ENCODE measurements around the gene LDHD.
A peak's percentile ranks its signal among the peaks of the same experiment; 100 is the strongest.

Gene LDHD

GRCh38 chr16:75114946-75115825 is 1.4 kb downstream of the LDHD start:
- DNase-seq (ENCODE audit: low read depth in 2 of 2, low spot score in 1 of 2), result no peak

DNA sequence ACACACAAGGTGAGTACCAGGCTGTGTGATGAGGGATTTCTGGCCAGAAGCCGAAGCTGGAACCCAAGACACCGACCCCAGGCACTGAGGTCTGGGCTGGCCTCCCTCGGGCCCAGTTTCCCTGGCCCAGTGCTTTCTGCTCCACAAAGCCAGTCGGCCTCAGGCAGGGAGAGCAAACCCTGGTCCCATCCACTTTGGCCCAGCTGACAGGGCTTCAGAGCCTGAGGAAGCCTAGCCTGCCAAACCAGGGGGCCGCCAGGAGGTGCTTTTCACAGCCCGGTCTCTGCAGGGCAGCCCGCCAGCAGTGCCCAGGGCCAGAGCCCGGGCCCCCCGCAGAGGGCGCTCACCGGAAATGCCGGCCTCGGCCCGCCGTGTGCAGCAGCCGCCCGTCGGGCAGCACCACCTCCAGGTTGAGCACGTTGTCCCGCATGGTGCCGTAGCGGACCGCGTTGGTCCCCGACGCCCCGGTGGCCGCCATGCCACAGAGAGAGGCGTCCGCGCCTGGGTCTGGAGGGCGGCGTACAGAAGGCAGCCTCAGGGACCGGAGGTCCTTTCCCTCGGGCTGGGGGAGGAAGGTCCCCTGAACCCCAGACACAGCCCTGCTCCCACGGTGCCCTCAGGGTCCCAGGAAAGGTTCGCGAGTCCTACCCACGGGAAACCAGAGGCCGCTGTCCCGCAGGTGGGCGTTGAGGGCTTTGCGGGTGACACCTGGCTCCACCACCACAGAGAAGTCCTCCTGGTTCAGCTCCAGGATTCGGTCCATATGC is 2.2 kb downstream of the LDHD start:
- no peak for DNase-seq (ENCODE audit: low read depth in 2 of 2, low spot score in 1 of 2)

DNA sequence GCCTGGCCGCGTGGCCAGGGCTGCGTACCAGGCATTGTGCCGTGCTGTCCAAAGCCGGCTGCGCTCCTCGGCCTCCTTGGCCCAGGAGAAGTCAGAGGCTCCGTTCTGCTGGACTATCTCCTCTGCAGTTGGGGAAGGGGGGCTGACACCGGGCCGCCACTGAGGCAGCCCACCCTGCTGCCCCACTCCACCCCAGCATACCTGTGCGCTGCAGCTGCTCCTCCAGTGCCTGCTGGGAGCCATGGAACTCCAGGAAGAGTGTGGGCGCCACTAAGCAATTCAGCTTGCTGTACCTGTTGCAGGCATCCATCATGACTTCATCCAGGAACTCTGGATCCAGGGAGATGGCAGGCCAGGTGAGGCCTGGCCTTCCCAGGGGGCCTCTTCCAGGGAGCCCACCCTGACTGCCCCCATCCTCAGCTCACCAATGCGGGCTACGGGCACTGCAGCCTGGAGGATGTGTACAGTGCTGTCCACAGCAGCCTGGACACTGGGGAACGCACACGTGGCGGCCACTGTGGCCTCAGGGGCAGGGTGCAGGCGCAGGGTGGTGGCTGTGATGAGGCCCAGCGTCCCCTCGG is 2.9 kb downstream of the LDHD start:
- no peak for DNase-seq (ENCODE audit: low read depth in 2 of 2, low spot score in 1 of 2)

GRCh38 chr16:75112734-75113491 is 3.7 kb downstream of the LDHD start:
- no peak for DNase-seq (ENCODE audit: low read depth in 2 of 2, low spot score in 1 of 2)

DNA sequence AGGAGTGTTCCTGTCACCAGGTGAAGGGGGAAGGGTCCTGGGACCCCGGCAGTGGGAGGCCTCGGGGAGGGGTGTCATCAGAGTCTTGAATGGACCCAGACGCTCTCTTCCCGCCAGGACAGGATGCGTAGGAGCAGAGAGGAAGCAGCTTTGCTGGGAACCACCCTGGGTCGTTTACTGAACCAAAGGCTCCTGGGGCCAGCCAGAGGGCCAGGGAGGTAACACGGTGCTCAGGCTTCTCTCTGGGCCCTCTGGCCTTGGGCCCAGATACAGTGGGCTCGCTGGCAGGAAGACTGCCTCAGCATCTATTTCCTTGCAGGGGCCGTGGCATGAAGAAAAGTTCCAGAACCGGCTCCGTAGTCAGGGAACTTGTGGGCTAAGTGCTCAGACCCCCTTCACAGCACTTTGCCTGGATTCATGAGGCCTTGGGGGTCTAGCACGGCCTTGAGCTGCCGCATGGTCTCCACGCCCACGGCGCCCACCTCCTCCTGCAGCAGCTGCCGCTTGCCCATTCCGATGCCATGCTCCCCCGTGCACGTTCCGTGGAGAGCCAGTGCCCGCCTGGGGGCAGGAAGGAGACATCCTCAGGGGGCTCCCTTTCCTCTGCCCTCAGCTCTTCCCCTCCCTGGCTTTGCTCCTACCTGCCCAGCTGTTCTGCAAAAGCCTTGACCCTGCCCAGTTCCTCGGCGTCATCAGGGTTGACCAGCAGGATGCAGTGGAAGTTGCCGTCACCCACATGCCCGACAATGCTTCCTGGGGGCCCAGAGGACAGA is 4.4 kb downstream of the LDHD start:
- DNase-seq (ENCODE audit: low read depth in 2 of 2, low spot score in 1 of 2), result no peak

DNA sequence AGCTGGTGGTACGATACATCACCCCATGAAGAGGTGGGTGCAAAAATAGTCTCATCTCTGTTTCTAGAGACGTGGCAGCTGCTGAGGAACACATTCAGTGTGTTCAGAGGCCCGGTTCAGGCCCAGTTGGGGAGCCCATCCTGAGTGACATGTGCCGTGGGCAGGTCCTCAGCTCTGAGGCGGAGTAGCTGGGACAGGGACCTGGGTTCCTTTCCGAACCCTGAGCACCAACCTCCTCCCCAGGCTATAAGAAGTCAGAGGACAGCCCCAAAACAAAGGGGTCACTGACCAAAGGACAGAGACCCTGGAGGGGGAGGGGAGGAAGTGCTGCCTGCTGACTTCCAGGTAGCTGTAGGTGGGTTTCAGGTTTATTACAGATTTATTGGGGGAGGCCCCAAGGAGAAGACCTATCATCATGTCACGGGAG is 5.1 kb downstream of the LDHD start:
- no peak for DNase-seq (ENCODE audit: low read depth in 2 of 2, low spot score in 1 of 2)

GRCh38 chr16:75110637-75111513 is 5.7 kb downstream of the LDHD start:
- peak; percentile 45 to 63 for DNase-seq (ENCODE audit: low read depth in 2 of 2, low spot score in 1 of 2)

- no peak for DNase-seq (ENCODE audit: low read depth in 2 of 2, low spot score in 1 of 2)
Observed at GRCh38 chr16:75109732-75110243, 6.8 kb downstream of the LDHD start.

DNA sequence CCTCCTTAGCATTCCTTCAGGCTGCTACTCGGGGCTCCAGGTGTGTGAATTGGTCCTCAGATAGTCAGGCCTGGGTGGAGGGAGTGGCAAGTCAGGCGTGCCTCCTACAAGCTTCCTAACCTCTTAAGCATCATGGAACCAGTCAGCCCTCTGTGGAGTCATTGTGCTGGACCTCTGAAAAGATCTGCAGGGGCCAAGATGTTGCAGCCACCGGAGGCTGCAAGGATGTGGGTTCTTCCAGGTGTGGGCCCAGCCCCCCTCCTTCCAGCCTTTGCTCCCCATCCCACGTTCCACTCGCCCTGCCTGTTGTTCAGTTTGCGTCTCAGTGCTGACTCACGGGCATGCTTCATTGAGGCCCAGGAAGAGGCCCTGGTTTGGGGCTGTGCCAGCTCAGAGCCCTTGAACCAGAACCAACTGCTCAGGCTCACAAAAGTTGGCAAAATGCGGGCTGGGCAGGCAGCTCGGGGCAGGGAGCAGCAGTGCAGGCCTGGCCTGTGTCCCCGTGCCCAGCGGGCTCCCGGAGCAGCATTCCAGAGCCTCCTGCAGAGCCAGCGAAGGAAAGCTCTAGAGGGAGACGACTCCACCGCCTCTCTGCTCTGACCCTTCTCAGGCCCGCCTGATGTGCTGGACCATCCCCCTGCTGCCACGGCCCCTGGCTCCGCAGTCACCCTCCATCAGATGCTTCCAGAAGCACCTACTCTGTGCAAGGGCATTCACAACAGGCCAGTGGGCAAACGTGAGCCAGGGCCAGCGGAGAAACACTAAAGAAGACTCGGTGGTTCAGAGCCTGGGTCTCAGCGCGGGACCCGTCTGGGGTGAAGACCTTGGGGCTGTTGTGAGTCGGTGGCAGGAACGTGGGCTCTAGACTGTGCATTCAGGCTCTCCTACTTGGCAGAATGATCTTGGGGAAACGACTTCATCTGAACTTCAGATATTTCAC is 7.5 kb downstream of the LDHD start:
- peak in 1 of 2 donors; percentile 49 for DNase-seq (ENCODE audit: low read depth in 2 of 2, low spot score in 1 of 2)

GRCh38 chr16:75107505-75107904 is 9.1 kb downstream of the LDHD start:
- DNase-seq (ENCODE audit: low read depth in 2 of 2, low spot score in 1 of 2), result no peak

DNA sequence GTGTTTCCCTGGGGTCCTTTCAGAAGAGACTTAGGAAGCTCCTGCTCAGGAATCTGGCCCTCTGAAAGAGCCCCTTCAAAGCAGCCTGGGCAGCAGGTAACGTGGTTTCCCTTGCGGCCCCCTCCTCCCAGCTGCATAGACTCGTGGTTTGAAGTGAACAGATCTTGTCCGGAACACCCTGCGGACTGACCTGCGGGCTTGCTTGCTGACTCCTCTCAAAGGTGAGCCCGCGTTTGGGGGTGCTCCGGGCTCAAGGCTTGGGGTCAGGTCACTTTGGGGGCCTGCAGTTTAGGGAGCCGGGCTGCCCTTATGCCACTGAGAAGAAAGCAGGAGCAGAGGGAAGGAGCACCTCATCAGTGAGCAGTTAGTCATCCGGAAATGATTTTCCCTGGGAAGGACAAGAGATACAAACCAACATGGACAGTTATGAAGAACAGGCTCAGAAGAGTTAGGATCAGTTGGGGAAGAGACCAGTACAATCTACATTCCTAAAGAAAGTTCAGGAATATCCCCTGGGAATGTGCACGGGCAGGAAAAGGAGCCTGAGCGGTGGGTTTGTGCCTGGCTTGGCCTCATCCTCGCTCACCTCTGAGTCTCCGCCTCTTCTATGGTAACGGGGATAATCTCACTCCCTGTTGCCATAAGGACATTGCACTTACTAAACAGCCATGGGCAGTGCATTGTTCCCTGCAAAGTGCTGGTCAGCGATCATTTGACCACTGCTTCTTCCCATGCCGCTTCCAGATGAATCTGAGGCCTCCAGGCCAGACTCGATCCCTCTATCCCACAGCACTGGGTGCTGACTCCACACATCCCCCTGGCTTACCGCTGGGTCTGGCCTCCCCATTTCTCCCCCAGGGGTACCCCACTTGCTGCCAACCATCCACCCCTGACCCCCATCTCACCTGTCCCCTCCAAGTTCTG is 10.0 kb downstream of the LDHD start:
- no peak for DNase-seq (ENCODE audit: low read depth in 2 of 2, low spot score in 1 of 2)

- DNase-seq (ENCODE audit: low read depth in 2 of 2, low spot score in 1 of 2), result no peak
Observed at GRCh38 chr16:75105306-75106061, 11.1 kb downstream of the LDHD start.

DNA sequence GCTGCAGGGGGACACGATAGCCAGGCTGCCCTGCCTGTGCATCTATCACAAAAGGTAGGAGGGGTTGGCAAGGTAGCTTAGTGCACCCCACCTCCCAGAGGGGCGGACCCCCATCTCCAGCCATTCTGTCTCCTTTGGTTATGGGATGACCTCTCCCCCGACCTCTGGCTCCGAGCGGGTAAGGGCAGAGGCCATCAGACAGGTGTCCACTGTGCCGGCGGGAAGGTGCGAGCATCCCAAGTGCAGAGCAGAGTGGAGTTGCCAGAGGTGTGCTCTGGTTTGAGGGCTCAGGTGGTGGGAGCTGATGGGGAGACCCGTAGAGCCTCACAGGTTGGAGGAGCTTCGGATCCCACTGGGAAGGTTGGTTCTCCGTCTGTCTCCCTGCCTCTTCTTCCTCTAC is 11.7 kb downstream of the LDHD start:
- no peak for DNase-seq (ENCODE audit: low read depth in 2 of 2, low spot score in 1 of 2)

DNA sequence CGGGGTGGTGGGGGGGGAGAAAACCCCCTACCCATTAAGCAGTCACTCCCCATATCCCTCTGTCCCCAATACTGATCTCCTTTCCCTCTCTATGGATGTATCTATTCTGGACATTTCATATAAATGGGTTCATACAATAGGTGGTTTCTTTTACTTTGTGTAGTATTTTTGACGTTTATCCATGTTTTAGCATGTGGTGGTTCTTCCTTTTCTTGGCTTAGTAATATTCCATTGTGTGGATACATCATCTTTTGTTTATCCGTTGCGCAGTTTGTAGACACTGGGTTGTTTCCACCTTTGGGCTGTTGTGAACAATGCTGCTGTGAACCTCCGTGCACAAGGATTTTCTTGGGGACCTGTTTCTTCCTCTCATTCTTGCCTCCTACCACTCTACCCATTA is 12.6 kb downstream of the LDHD start:
- DNase-seq (ENCODE audit: low read depth in 2 of 2, low spot score in 1 of 2), result no peak

GRCh38 chr16:75102595-75102994 is 14.0 kb downstream of the LDHD start:
- no peak for DNase-seq (ENCODE audit: low read depth in 2 of 2, low spot score in 1 of 2)

- DNase-seq (ENCODE audit: low read depth in 2 of 2, low spot score in 1 of 2), result no peak
Observed at GRCh38 chr16:75101635-75102034, 14.9 kb downstream of the LDHD start.
